ENCODE data around the gene CREB5. TPM values are rescaled to one million over a fixed set of nuclear protein-coding genes. Genes with fewer than 3 reads are reported as not detected.

Gene CREB5
- total and polyA plus RNA-seq, 7 donors, result 0.86 to 33.8 (median 16.6) TPM

- H3K9me3 ChIP-seq, result no peaks in the 10 kb centered on the region
- no peak for ATAC-seq
- DNase-seq, result no peak
- intact Hi-C loops (cut with DNase I), result no loop called here
- 74 to 83% (median 75%) methylated on average over 3 of the region's 3 CpGs for WGBS, 3 donors
- no peaks in the 10 kb centered on the region for H3K27me3 ChIP-seq (ENCODE audit: insufficient read depth in 3 of 3, low read length in 2 of 3)
- no peak overlapping the region for H3K4me3 ChIP-seq
- peaks cover 0 to 4% of the 10 kb centered on the region in 2 donors for H3K36me3 ChIP-seq (ENCODE audit: insufficient read depth in 1 of 2, low read depth in 1 of 2)
- no peak for TF ChIP-seq CTCF (IDR thresholded peaks at IDR 0.05)
- peaks cover 4% of the 10 kb centered on the region for H3K4me1 ChIP-seq
- H3K27ac ChIP-seq, result no peak overlapping the region
These were observed 317.4 kb downstream of the CREB5 start for GRCh38 chr7:28729727-28730126.

GRCh38 chr7:28731092-28731658, 318.9 kb downstream of the CREB5 start:
- Histone ChIP-seq H3K27me3 (ENCODE audit: insufficient read depth in 3 of 3, low read length in 2 of 3) (no peaks in the 10 kb centered on the region), H3K36me3 (ENCODE audit: insufficient read depth in 1 of 2, low read depth in 1 of 2) (no peaks in the 10 kb centered on the region), H3K9me3 (no peaks in the 10 kb centered on the region), H3K4me3 (no peak overlapping the region), H3K27ac (no peak overlapping the region), H3K4me1 (peaks cover 4% of the 10 kb centered on the region)
- no peak for TF ChIP-seq CTCF (IDR thresholded peaks at IDR 0.05)
- intact Hi-C loops (cut with DNase I), result no loop called here
- WGBS, 3 donors, result 69 to 73% (median 72%) methylated on average over 5 of the region's 5 CpGs
- DNase-seq, result no peak
- no peak for ATAC-seq

- no peaks in the 10 kb centered on the region for H3K9me3 ChIP-seq
- intact Hi-C loops (cut with DNase I), result no loop called here
- ATAC-seq (peak in 2 of 4 donors; percentile 23 to 57), DNase-seq (no peak)
- 55 to 69% (median 55%) methylated on average over 11 of the region's 11 CpGs for WGBS, 3 donors
- no peak for TF ChIP-seq CTCF (IDR thresholded peaks at IDR 0.05)
- peaks cover 4% of the 10 kb centered on the region for H3K4me1 ChIP-seq
- H3K27ac ChIP-seq, result peak overlapping the region; percentile 56
- no peaks in the 10 kb centered on the region for H3K27me3 ChIP-seq (ENCODE audit: insufficient read depth in 3 of 3, low read length in 2 of 3)
- H3K4me3 ChIP-seq, result peak overlapping the region; percentile 19
- H3K36me3 ChIP-seq (ENCODE audit: insufficient read depth in 1 of 2, low read depth in 1 of 2), result no peaks in the 10 kb centered on the region
These were observed 320.0 kb downstream of the CREB5 start for GRCh38 chr7:28732071-28732869.

GRCh38 chr7:28733035-28733434, 320.7 kb downstream of the CREB5 start:
- Histone ChIP-seq H3K36me3 (ENCODE audit: insufficient read depth in 1 of 2, low read depth in 1 of 2) (no peaks in the 10 kb centered on the region), H3K4me1 (peaks cover 4% of the 10 kb centered on the region), H3K4me3 (no peak overlapping the region), H3K27ac (no peak overlapping the region), H3K9me3 (no peaks in the 10 kb centered on the region), H3K27me3 (ENCODE audit: insufficient read depth in 3 of 3, low read length in 2 of 3) (no peaks in the 10 kb centered on the region)
- ATAC-seq (peak in 1 of 4 donors; percentile 56), DNase-seq (no peak)
- intact Hi-C loops (cut with DNase I), result no loop called here
- WGBS, 3 donors, result 45 to 65% (median 56%) methylated on average over 2 of the region's 2 CpGs
- TF ChIP-seq CTCF (IDR thresholded peaks at IDR 0.05), result no peak

Measured in psoas muscle (tissue), 8 donors.